ENCODE measurements around the gene SALL4.

GRCh38 chr20:51811042-51811355 lies 8.7 kb upstream of the SALL4 start:
- TF ChIP-seq POLR2A (IDR thresholded peaks at IDR 0.05; ENCODE audit: low read depth, low read length), result no peak
- no peak for TF ChIP-seq CTCF (IDR thresholded peaks at IDR 0.05; ENCODE audit: extremely low read depth in 1 of 2, insufficient read depth in 1 of 2, low read depth in 1 of 2, low read length in 2 of 2)
- TF ChIP-seq JUN (IDR thresholded peaks at IDR 0.05; ENCODE audit: borderline replicate concordance, insufficient read depth, insufficient read length, low read depth), result no peak
- TF ChIP-seq POLR2AphosphoS5 (IDR thresholded peaks at IDR 0.05; ENCODE audit: insufficient read depth, low read depth, low read length), result no peak

Data from endothelial cell of umbilical vein (primary cell).